ENCODE results near the gene CAMK2A.

DNA sequence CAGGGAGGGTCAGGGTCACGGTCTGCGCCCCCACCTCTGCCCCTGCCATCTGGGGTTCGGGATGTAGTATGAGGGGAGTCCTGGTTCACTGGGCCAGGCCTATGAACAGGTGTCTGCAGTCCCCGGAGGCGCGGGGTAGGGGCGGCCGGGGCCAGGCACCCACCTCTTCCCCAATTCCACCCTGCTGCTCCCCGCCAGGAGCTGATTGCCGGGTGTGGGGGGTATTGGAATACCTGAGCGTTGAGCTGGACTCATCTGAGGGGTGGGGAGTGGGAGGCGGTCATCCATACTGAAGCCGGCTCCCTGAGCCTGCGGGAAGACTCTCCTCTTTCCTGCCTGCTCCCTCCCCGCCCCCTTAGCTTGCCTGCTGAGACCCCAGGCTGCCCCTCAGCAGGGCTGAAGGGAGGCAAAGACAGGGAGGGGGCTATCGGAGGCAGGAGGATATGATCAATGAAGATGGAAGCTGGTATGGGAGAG lies 99.0 kb downstream of the CAMK2A start:
- TF ChIP-seq, protein P1, sequence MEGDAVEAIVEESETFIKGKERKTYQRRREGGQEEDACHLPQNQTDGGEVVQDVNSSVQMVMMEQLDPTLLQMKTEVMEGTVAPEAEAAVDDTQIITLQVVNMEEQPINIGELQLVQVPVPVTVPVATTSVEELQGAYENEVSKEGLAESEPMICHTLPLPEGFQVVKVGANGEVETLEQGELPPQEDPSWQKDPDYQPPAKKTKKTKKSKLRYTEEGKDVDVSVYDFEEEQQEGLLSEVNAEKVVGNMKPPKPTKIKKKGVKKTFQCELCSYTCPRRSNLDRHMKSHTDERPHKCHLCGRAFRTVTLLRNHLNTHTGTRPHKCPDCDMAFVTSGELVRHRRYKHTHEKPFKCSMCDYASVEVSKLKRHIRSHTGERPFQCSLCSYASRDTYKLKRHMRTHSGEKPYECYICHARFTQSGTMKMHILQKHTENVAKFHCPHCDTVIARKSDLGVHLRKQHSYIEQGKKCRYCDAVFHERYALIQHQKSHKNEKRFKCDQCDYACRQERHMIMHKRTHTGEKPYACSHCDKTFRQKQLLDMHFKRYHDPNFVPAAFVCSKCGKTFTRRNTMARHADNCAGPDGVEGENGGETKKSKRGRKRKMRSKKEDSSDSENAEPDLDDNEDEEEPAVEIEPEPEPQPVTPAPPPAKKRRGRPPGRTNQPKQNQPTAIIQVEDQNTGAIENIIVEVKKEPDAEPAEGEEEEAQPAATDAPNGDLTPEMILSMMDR (conservative IDR thresholded peaks at IDR 0.05; ENCODE audit: low read depth, low read length) = no peak
- TF ChIP-seq RCOR1 (IDR thresholded peaks at IDR 0.05; ENCODE audit: insufficient replicate concordance, low read length) (no peak), POLR2A (IDR thresholded peaks at IDR 0.05; ENCODE audit: low read depth, low read length) (no peak), CEBPB (IDR thresholded peaks at IDR 0.05; ENCODE audit: low read depth, low read length) (no peak), MXI1 (IDR thresholded peaks at IDR 0.05; ENCODE audit: borderline replicate concordance, low read depth, low read length) (no peak), BHLHE40 (IDR thresholded peaks at IDR 0.05; ENCODE audit: low read depth, low read length) (no peak), CHD1 (IDR thresholded peaks at IDR 0.05; ENCODE audit: low read depth, low read length) (no peak), RAD21 (IDR thresholded peaks at IDR 0.05; ENCODE audit: low read length) (no peak)
- TF ChIP-seq, protein P2, sequence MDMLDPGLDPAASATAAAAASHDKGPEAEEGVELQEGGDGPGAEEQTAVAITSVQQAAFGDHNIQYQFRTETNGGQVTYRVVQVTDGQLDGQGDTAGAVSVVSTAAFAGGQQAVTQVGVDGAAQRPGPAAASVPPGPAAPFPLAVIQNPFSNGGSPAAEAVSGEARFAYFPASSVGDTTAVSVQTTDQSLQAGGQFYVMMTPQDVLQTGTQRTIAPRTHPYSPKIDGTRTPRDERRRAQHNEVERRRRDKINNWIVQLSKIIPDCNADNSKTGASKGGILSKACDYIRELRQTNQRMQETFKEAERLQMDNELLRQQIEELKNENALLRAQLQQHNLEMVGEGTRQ (IDR thresholded peaks at IDR 0.05; ENCODE audit: low read depth, low read length) = no peak
- TF ChIP-seq, protein P3, sequence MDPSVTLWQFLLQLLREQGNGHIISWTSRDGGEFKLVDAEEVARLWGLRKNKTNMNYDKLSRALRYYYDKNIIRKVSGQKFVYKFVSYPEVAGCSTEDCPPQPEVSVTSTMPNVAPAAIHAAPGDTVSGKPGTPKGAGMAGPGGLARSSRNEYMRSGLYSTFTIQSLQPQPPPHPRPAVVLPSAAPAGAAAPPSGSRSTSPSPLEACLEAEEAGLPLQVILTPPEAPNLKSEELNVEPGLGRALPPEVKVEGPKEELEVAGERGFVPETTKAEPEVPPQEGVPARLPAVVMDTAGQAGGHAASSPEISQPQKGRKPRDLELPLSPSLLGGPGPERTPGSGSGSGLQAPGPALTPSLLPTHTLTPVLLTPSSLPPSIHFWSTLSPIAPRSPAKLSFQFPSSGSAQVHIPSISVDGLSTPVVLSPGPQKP (IDR thresholded peaks at IDR 0.05; ENCODE audit: borderline replicate concordance, low read depth, low read length) = no peak

Measured in IMR-90 (cell line).